ENCODE results near the gene NAPEPLD. TPM values are rescaled to one million over a fixed set of nuclear protein-coding genes. Genes with fewer than 3 reads are reported as not detected.
"Not testable (repeated sequence)": the region's sequence is repeated elsewhere in the genome, so short reads cannot be mapped to it uniquely, and the experiment has no call there.

NAPEPLD gene
- total RNA-seq, 1 donor from 2014 or later = 8.4 TPM

DNA sequence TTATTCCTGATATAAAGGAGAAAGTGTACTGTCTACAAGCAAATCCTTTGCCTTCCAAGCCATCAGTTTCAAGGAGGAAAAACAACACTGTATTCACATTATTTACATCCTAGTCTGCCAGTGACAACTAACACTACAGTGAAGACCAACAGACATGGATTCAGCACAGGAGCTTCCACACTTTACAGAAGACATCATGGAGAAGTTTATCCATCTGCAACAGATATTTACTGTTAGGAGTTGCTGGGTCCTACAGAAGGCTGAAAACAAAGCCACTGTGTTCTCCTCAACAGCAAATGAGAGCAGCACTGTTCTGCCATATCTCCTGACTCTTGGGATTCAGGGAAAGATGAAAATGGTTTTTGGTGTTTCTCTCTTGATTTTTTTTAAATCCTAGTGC lies 31.9 kb downstream of the NAPEPLD start:
- intact Hi-C loops (cut with DNase I) = no loop called here

DNA sequence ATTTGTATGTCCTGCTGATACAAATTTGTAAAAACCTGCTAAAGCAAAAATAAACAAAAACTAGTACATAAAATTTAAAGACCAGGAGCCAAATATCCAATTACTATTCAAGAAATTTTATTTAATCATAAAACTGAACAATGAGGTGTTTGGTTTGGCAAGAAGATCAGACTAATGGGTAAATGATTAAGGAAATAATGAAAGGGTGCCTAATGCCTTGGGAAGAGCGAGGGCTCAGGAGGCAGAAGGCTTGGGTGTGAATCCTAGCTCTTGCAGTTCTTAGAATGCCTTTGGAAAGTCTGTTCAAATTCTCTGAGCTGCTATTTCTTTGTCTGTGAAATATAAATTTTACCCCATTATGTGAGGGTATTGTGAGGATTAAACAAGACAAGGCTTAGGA lies 32.4 kb downstream of the NAPEPLD start:
- intact Hi-C loops (cut with DNase I) = no loop called here
- DNase-seq (ENCODE audit: low spot score) = no peak

More for the DNA sequence above, 31.9 kb downstream of the NAPEPLD start:
- no peak for DNase-seq (ENCODE audit: low spot score)

DNA sequence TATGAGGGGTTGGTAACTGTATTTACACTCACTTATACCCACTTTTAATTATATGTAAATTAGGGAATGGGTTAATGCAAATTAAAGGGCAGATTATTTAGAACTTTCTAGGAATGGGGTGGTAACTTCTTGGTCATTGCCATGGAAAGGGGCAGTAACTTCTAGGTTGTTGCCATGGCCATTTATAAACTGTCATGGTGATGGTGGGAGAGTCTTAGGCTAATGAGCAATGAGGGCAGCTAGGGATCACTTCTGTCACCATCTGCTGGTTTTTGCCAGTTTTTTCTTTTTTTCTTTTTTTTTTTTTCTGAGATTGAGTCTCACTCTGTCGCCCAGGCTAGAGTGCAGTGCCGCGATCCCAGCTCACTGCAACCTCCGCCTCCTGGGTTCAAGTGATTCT lies 33.1 kb downstream of the NAPEPLD start:
- intact Hi-C loops (cut with DNase I) = no loop called here
- DNase-seq (ENCODE audit: low spot score) = no peak

DNA sequence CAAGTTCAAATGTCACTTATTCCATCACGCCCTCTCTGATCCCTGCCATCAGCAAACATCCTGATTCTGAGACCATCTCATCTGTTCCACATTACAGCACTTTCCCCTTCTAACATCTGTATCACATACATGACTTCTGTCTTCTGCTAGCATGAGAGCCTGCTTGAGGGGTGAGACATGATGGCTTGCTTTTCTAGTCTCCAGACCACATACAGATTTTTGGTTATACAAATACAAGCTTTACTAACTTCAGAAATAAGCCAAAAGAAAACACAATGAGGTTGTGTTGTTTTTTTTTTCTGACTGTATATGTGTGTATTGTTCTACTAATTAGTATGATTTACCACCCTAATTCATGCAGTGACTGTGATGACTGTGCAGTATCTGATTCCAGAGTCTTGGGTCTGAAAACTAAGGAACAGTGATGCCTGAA lies 34.3 kb downstream of the NAPEPLD start:
- no peak for DNase-seq (ENCODE audit: low spot score)
- intact Hi-C loops (cut with DNase I) = no loop called here

DNA sequence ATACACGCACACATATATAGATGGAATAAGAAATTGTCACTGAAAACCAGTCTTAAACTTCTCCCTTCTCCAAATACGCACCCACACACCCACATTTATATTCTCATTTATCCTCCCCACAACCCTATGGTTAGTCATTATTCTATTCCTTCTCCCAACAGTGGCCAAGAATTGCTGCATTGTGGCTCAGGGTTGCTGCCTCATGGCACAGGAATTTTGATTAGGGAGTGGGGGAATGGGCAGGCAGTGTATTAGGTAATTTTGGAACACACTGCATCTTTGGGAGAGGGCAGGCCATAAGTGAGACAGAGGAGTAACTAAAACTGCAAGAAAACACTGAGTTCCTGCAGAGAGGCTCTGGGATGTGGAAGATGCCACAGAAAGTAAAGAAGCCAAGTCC lies 35.7 kb downstream of the NAPEPLD start:
- no peak for DNase-seq (ENCODE audit: low spot score)
- intact Hi-C loops (cut with DNase I) = no loop called here

DNA sequence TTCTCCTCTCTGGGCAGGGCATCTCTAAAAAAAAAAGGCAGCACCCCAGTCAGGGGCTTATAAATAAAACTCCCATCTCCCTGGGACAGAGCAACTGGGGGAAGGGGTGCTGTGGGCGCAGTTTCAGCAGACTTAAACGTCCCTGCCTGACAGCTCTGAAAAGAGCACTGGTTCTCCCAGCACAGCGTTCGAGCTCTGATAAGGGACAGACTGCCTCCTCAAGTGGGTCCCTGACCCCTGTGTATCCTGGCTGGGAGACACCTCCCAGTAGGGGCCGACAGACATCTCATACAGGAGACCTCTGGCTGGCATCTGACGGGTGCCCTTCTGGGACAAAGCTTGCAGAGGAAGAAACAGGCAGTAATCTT lies 42.2 kb downstream of the NAPEPLD start:
- DNase-seq (ENCODE audit: low spot score); intact Hi-C loops (cut with DNase I): not testable (repeated sequence)

DNA sequence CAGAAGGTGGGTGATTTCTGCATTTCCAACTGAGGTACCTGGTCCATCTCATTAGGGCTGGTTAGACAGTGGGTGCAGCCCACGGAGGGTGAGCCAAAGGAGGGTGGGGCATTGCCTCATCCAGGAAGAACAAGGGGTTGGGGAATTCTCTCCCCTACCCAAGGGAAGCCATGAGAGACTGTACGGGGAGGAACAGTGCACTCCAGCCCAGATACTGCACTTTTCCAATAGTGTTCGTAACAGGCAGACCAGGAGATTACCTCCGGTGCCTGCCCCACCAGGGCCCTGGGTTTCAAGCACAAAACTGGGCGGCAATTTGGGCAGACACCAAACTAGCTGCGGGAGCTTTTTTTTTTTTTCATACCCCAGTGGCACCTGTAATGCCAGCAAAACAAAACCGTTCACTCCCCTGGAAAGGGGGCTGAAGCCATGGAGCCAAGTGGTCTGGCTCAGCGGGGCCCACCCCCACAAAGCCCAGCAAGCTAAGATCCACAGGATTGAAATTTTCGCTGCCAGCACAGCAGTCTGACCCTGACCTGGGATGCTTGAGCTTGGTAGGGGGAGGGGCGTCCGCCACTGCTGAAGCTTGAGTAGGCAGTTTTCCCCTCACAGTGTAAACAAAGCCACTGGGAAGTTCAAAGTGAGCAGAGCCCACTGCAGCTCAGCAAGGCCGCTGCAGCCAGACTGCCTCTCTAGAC lies 42.7 kb downstream of the NAPEPLD start:
- DNase-seq (ENCODE audit: low spot score) = no peak
- intact Hi-C loops (cut with DNase I) = no loop called here

DNA sequence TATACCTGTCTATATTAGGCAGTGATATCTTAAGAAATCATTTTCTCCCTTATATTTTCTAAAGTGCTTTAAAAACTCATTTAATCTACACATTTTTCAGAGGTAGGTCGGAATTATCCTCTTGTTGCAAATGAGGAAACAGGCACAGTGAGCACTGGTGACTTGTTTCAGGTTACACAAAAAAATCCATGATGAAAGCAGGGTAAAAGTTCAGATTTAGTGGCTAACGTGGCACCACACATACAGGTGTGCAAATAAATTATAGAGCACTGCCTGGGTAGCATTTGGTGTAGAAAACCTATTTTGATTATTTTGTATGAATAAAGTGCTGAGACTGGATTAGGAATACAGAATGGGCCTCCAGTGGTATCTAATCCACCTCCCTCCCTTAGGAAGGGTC lies 47.4 kb downstream of the NAPEPLD start:
- no peak for DNase-seq (ENCODE audit: low spot score)
- intact Hi-C loops (cut with DNase I) = no loop called here

DNA sequence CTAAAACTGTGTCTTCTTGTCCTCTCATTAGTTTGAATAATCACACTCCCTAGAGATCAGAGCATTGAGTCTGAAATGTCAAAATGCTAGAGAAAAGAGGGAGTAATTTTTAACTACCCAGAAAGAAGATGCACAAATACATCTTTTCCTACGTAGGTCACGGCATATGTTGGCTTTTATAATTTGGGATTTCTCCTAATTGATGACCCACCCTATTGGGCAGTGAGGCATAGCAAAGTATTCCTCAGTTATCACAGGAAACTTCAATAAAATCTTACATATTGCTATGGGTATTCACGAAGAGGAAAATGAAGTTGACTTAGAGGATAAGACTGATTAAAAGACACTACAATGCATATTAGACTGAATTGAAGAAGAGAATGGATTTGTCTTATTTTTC lies 48.6 kb downstream of the NAPEPLD start:
- no peak for DNase-seq (ENCODE audit: low spot score)
- intact Hi-C loops (cut with DNase I) = no loop called here

DNA sequence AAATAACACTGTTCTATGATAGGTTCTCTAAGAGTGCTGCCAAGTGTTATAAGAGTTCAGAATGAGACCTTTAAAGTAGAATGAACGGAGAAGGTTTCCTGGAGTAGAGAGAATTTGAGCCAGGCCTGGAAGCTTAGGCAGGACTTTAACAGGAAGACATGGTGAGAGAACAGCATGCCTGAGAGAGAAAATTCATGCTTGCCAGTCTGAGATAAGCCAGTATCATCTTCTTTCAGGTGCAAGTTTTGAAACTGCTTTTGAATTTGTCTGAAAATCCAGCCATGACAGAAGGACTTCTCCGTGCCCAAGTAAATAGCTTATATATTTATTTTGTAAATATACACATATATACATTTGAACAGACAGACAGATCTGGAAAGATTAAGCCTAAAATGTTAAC lies 51.9 kb downstream of the NAPEPLD start:
- intact Hi-C loops (cut with DNase I) = no loop called here
- no peak for DNase-seq (ENCODE audit: low spot score)

DNA sequence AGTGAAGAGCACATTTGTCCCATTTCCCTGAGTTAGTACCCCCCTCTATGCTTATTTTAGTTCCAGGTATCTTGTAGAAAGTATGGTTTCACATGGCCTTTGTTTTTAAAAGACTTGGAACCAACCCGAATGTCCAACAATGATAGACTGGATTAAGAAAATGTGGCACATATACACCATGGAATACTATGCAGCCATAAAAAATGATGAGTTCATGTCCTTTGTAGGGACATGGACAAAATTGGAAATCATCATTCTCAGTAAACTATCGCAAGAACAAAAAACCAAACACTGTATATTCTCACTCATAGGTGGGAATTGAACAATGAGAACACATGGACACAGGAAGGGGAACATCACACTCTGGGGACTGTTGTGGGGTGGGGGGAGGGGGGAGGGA lies 53.3 kb downstream of the NAPEPLD start:
- DNase-seq (ENCODE audit: low spot score); intact Hi-C loops (cut with DNase I): not testable (repeated sequence)

DNA sequence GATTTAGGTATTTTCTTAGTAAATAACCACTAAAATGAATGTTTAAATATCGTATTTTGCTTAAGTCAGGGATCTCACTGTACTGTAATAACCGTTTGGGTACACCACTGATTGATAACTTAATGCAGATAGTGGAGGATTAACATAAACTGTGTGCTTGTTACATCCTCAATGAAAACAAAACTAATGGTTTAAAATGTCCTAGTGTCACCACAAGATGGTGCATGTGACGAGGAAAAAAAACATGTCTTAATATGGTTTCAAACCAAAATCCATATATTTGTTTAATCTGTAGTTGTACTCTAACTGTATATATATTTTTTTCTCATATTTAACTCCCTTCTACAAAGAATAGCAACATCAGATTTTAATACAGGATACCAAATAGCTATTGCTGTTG lies 54.8 kb downstream of the NAPEPLD start:
- no peak for DNase-seq (ENCODE audit: low spot score)
- intact Hi-C loops (cut with DNase I) = no loop called here

DNA sequence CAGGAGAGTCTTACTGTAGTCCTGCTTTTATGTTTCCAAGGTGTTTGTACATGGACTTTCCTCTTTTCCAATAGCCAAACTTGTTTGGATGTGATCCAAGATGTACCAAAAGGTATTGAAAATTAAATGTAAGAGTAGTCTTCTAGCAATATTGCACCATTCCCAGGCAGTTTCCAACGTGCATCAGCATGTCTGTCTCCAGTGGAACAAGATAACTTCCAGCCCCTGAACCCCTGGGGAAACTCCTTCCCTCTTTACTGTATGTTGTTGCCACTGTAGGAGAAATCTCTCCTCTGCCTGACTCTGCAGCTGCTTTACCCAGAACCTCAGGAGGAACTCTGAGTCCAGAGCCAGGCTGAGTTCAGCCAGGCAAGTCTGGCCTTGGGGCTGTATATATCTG lies 55.5 kb downstream of the NAPEPLD start:
- DNase-seq (ENCODE audit: low spot score) = no peak
- intact Hi-C loops (cut with DNase I) = no loop called here

DNA sequence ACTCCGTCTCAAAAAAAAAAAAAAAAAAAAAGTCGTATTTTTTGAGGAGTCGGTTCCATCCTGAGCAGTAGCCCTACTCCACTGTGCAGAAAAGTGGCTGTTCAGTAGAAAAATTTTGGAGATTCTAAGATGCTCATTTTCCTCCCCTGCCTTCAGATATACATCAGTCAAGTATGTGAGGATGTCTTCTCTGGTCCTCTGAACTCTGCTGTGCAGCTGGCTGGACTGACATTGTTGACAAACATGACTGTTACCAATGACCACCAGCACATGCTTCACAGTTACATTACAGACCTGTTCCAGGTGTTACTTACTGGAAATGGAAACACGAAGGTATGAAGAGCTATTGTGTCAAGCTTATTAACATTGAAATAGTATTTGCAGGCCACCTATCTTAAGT lies 56.6 kb downstream of the NAPEPLD start:
- intact Hi-C loops (cut with DNase I); DNase-seq (ENCODE audit: low spot score): not testable (repeated sequence)

DNA sequence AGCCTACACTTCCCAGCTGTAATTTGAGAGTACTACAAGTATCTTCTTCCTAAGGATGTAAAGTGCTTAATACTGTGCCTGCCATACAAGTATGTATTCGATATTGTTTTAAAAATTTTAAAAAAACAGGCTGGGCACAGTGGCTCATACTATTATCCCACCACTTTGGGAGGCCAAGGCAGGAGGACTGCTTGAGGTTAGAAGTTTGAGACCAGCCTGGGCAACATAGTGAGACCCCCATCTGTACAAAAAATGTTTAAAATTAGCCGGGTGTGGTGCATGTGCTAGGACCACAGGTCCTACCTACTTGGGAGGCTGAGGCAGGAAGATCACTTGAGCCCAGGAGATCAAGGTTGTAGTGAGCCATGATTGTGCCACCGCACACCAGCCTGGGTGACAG lies 65.7 kb downstream of the NAPEPLD start:
- DNase-seq (ENCODE audit: low spot score) = no peak
- intact Hi-C loops (cut with DNase I) = no loop called here

DNA sequence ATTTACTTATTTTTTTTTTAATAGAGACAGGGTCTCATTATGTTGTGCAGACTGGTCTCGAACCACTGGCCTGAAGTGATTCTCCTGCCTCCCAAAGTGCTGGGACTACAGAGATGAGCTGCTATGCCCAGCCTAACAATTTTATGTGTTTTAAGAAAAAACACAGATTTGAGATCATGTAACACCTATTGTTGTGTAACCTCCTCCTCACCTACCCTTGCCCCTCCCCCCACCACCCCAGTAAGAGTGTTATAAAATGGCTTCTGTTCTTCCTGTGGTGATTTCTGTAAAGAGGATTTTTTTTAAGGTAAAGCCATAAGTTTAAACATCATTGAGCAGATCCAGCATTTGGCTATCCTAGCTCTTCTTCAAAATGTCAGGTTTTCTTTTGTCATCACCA lies 66.4 kb downstream of the NAPEPLD start:
- DNase-seq (ENCODE audit: low spot score) = no peak
- intact Hi-C loops (cut with DNase I) = no loop called here

DNA sequence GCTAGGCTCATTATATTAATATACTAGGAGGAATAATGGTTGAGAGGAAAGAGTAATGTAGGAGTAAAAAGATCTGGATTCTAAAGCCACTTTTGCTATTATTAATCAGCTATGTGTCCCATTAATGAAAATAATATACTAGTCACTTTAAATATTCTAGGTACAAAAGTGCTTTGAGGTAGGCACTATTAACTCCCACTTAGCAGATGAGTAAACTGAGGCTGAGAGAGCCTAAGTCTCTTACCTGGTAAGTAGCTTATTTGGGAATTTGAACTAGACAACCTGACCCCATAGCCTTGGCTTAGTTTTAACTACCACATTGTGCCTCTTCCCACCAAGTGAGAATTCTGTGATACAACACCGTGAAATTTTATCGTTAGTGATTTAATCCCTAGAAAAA lies 68.0 kb downstream of the NAPEPLD start:
- DNase-seq (ENCODE audit: low spot score) = no peak
- intact Hi-C loops (cut with DNase I) = no loop called here

DNA sequence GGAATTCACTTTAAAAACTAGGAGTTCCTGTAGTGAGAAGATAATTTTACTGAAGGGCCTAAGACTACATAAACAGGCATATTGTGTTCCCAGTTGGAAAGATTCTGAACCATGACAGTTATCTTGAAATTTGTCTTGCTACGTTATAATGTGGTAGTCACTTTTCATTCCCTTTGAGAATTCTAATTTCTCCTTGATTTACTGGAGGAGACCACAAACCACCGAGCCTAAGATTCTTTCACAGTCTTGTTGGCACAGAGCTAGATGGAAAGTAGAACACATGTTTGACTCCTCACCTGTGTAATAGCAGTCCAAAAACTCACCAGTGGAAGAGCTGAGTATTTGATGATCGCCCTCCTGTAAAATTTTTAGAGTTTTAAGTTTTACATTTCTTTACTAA lies 69.1 kb downstream of the NAPEPLD start:
- DNase-seq (ENCODE audit: low spot score) = no peak
- intact Hi-C loops (cut with DNase I) = loop anchor here (10.0 kb wide), 1 partner anchor 335 kb away; the partner anchor contains the start of gene FAM185A

DNA sequence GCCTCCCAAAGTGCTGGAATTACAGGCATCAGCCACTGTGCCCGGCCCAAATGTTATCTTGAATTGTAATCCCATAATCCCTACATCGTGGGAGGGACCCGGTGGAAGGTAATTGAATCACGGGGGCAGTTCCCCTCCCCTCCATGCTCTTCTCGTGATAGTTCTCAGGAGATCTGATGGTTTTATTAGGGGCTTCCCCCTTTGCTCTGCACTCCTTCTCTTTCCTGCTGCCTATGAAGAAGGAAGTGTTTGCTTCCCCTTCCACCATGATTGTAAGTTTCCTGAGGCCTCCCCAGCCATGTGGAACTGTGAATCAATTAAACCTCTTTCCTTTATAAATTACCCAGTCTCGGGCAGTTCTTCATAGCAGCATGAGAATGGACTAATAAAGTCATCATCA lies 70.7 kb downstream of the NAPEPLD start:
- intact Hi-C loops (cut with DNase I) = loop anchor here (10.0 kb wide), 1 partner anchor 333 kb away; the partner anchor contains the start of gene FAM185A
- not testable (repeated sequence) for DNase-seq (ENCODE audit: low spot score)

DNA sequence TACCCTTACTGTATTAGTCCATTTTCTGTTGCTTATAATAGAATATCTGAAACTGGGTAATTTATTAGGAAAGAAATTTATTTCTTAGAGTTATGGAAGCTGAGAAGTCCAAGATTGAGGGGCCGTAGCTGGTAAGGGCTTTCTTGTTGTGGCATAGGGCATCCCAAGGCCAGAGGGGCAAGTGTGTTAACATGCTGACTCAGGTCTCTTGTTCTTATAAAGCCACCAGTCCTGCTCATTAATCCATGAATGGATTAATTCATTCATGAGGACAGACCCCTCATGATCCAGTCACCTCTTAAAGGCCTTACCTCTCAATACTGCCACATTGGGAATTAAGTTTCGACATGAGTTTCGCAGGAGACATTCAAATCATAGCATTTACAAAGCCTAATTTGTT lies 71.6 kb downstream of the NAPEPLD start:
- intact Hi-C loops (cut with DNase I) = loop anchor here (10.0 kb wide), 1 partner anchor 333 kb away; the partner anchor contains the start of gene FAM185A
- no peak for DNase-seq (ENCODE audit: low spot score)

DNA sequence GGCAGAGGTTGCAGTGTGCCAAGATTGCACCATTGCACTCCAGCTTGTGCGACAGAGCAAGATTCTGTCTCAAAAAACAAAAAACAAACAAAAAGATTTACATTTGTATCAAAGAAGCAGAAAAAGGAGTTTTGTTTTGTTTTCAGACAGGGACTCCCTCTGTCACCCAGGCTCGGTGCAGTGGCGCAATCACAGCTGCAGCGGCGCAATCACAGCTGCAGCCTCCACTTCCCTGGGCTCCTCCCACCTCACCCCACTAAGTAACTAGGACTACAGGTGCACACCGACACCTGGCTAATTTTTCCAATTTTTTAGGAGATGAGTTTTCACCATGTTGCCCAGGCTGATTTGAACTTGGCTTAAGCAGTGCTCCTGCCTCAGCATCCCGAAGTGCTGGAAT lies 72.1 kb downstream of the NAPEPLD start:
- intact Hi-C loops (cut with DNase I) = loop anchor here (10.0 kb wide), 1 partner anchor 332 kb away; the partner anchor contains the start of gene FAM185A
- no peak for DNase-seq (ENCODE audit: low spot score)
